ENCODE measurements around the gene FAM20C. TPM values are rescaled to one million over a fixed set of nuclear protein-coding genes. Genes with fewer than 3 reads are reported as not detected.

FAM20C gene
- total RNA-seq, 2 donors from 2014 or later = 13.7 to 19.9 TPM

DNA sequence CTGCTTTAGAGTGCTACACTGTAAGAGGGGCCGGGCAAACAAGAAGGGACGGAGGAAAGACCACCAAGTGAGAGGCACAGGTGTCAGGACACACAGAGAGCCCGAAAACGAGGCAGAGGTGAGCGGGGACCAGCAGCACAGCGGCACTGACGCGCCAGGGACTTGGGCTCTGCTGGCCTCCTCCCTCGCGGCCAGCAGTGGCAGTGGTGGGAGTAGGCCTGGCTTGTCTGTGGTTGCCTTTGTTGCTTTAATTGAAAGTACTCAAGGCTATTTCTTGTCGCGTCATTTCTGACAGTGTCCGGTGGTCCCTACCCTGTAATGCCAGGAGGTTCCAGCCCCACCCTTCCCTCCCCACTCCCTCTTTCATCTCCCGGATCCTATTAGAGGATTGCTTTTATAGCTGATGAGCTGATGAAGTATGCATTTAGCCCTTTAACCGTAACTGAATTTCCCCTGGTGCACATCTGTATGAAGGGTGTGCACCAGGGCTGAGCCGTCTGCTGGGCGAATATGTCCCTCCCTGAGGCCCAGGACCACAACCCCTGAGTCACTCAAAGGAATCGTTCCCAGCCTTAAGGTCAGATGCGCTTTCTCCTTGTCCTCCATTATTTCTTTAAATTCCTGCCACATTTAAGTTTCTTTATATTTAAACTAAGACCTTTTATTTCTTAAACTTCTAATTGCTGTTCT is 39.5 kb upstream of the FAM20C start:
- peak overlapping the region; percentile 44 to 51 for H3K27ac ChIP-seq
- peaks cover 0 to 35% of the 10 kb centered on the region in 2 donors for H3K4me1 ChIP-seq
- no peaks in the 10 kb centered on the region for H3K9me3 ChIP-seq
- TF ChIP-seq, protein P1, sequence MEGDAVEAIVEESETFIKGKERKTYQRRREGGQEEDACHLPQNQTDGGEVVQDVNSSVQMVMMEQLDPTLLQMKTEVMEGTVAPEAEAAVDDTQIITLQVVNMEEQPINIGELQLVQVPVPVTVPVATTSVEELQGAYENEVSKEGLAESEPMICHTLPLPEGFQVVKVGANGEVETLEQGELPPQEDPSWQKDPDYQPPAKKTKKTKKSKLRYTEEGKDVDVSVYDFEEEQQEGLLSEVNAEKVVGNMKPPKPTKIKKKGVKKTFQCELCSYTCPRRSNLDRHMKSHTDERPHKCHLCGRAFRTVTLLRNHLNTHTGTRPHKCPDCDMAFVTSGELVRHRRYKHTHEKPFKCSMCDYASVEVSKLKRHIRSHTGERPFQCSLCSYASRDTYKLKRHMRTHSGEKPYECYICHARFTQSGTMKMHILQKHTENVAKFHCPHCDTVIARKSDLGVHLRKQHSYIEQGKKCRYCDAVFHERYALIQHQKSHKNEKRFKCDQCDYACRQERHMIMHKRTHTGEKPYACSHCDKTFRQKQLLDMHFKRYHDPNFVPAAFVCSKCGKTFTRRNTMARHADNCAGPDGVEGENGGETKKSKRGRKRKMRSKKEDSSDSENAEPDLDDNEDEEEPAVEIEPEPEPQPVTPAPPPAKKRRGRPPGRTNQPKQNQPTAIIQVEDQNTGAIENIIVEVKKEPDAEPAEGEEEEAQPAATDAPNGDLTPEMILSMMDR (IDR thresholded peaks at IDR 0.05) = no peak
- no peaks in the 10 kb centered on the region for H3K27me3 ChIP-seq
- DNase-seq (ENCODE audit: low spot score) = no peak
- no peaks in the 10 kb centered on the region for H3K36me3 ChIP-seq
- no peak overlapping the region for H3K4me3 ChIP-seq

- DNase-seq (ENCODE audit: low spot score) = no peak
Measured at GRCh38 chr7:153604-154003, 38.8 kb upstream of the FAM20C start.

GRCh38 chr7:154096-154799 is 38.1 kb upstream of the FAM20C start:
- DNase-seq (ENCODE audit: low spot score) = no peak
- H3K36me3 ChIP-seq = no peaks in the 10 kb centered on the region
- H3K27ac ChIP-seq = peak overlapping the region in 1 of 2 donors; percentile 51

More at GRCh38 chr7:153604-154003, 38.8 kb upstream of the FAM20C start:
- Histone ChIP-seq H3K4me1 (peaks cover 0 to 35% of the 10 kb centered on the region in 2 donors), H3K4me3 (no peak overlapping the region), H3K9me3 (no peaks in the 10 kb centered on the region), H3K36me3 (no peaks in the 10 kb centered on the region), H3K27me3 (no peaks in the 10 kb centered on the region), H3K27ac (peak overlapping the region; percentile 44 to 51)
- TF ChIP-seq, protein P1 (IDR thresholded peaks at IDR 0.05) = no peak

DNA sequence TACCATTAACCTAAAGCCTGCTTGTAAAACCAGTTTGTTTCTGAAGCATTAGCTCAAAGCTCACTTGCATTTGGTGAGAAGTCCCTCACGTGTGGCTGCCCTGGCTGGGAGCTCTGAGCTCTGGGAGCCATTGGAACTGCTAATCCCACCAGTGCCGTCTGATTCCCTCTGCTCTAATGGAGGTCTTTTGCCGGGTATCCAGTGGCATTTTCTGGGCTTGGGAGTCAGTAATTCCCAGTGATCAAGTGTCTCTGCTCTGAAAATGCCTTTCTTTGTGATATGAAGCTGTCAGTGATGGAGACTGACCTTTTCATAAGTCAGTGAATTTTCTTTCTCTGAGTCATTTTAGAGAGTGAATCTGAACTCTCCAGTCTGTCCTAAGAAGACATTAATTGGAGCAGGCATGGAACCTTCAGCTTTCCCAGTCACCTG is 36.9 kb upstream of the FAM20C start:
- Histone ChIP-seq H3K36me3 (no peaks in the 10 kb centered on the region), H3K27me3 (no peaks in the 10 kb centered on the region), H3K4me1 (peaks cover 0 to 26% of the 10 kb centered on the region in 2 donors), H3K4me3 (no peak overlapping the region), H3K27ac (peak overlapping the region in 1 of 2 donors; percentile 62), H3K9me3 (no peaks in the 10 kb centered on the region)
- no peak for DNase-seq (ENCODE audit: low spot score)
- TF ChIP-seq, protein P1 (IDR thresholded peaks at IDR 0.05) = no peak

More at GRCh38 chr7:154096-154799, 38.1 kb upstream of the FAM20C start:
- Histone ChIP-seq H3K9me3 (no peaks in the 10 kb centered on the region), H3K4me1 (peaks cover 0 to 35% of the 10 kb centered on the region in 2 donors), H3K4me3 (no peak overlapping the region), H3K27me3 (no peaks in the 10 kb centered on the region)
- TF ChIP-seq, protein P1 (IDR thresholded peaks at IDR 0.05) = no peak

DNA sequence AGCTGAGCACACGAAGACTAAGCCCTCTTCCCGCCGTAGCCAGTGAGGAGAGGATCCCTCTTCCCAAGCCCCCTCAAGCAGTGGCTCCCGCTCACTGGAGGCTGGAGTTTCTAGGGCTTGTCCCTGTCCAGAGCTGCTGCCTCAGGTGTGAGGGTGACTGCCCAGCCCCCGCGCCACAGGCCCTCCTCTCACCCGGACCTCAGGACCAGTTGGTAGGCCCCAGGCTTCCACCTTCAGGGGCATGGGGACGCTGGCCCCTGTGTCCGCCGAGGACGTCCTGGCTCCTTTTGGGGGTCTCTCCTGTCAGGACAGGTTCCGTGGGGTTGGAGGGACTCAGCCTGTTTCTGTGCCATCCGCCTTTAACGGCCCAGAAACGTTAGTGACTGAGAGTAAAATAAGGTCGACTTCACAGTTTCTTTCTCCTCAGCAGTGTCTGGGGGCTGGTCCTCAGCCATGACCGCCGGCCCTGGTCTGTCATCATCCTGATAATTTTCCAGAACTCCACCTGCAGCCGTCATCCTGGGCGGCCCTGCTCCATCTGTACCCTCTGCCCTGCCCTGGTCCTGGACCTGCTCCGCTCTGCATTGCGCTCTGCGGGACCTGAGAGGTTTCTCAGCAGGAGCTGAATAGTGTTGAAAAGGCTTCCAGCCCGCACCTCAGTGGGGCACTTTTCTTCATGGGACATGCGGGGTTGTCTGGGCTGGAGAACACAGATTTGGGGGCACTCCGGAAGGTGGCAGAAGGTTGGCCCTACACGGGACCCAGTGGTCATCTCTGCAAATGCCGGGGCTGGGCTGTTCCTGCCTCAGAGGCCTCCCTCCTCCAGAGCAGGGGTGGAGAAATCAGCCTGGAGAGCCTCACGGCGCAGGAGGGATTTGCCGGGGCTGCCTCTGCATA is 36.0 kb upstream of the FAM20C start:
- no peaks in the 10 kb centered on the region for H3K9me3 ChIP-seq

More for the DNA sequence above, 36.0 kb upstream of the FAM20C start:
- peaks cover 0 to 25% of the 10 kb centered on the region in 2 donors for H3K4me1 ChIP-seq
- H3K36me3 ChIP-seq = no peaks in the 10 kb centered on the region
- no peaks in the 10 kb centered on the region for H3K27me3 ChIP-seq
- TF ChIP-seq, protein P1 (IDR thresholded peaks at IDR 0.05) = no peak
- no peak overlapping the region for H3K4me3 ChIP-seq
- peak overlapping the region in 1 of 2 donors; percentile 62 for H3K27ac ChIP-seq
- no peak for DNase-seq (ENCODE audit: low spot score)
